ENCODE data around the gene CLCNKB. TPM values are rescaled to one million over a fixed set of nuclear protein-coding genes. Genes with fewer than 3 reads are reported as not detected.

CLCNKB gene
- 0.09 and 0.23 TPM in 2 replicates for total RNA-seq

DNA sequence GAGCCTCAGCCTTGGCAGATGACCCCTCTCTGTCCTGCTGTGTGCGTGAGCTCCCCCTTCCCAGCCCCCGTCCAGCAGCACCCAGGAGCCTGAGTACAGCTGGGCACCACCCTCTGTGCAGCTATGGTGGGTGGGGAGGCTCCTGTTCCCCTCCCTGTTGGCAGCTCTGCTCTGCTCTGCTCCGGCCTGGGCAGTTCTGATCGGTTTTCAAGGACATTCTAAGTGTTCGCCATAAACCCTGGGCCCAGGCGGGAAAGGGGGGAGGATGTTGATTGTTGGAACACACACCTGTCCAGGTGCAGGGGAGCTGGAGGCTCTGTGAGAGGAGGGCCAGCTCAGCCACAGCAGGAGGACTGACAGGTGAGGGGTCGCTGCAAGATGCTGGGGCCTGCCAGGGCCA lies at the start of gene CLCNKB:
TSS of gene CLCNKB (plus strand) at position 262 of the 400 bp plus-strand sequence. CDS start 711 bp downstream, outside the sequence.

DNA sequence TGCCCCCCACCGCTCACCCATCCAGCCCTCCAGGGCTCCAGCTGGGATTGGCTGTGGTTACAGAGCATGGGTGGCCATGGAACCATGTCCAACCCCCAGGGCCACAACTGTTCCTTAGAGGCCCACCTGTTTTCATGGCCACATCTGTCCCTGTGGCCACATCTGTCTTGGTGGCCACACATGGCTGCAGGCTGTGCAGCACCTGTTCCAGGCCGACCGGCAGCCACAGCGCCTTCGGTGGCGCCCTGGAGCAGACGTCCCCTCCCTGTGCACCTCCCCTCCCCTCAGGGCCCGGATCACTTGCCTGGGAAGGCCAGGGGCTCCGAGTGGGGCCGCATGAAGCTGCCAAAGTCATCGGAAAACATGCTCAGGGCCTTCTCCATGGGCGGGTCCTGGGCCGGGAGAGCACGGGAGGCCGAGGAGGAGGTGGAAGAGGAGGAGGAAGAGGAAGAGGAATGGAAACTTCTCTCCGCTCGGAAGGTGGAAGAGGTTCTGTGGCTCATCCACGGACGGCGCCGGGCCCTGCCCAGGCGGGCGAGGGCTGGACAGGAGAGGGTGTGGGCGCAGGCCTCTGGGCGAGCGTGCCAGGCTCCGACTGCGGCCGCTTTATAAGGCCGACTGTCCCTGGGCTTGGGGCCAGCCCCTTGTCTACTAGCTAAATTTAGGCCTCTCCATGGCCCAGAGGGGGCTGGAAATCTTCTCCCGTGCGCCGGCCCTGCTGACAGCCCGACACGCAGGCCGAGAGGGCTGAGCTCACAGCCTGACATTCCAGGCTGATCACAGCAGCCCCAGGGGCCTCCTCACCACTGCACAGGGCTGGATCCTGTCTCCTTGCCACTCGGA lies 25.9 kb upstream of the CLCNKB start, which contains the start of gene HSPB7:
TSS of gene HSPB7 (minus strand) at position 583 of the 843 bp plus-strand sequence. CDS start at position 503, 80 bp downstream.

DNA sequence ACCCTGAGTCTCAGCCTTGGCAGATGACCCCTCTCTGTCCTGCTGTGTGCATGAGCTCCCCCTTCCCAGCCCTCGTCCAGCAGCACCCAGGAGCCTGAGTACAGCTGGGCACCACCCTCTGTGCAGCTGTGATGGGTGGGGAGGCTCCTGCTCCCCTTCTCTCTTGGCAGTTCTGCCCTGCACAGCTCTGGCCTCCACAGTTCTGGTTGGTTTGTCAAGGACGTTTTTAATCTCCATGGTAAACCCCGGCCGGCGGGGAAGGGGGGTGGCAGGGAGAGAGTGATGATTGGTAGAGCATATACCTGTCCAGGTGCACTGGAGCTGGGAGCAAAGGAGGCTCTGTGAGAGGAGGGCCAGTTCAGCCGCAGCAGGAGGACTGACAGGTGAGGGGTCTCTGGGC lies 21.9 kb upstream of the CLCNKB start, which contains the start of gene CLCNKA:
TSS of gene CLCNKA (plus strand) at position 356 of the 400 bp plus-strand sequence. CDS start 584 bp downstream, outside the sequence.

DNA sequence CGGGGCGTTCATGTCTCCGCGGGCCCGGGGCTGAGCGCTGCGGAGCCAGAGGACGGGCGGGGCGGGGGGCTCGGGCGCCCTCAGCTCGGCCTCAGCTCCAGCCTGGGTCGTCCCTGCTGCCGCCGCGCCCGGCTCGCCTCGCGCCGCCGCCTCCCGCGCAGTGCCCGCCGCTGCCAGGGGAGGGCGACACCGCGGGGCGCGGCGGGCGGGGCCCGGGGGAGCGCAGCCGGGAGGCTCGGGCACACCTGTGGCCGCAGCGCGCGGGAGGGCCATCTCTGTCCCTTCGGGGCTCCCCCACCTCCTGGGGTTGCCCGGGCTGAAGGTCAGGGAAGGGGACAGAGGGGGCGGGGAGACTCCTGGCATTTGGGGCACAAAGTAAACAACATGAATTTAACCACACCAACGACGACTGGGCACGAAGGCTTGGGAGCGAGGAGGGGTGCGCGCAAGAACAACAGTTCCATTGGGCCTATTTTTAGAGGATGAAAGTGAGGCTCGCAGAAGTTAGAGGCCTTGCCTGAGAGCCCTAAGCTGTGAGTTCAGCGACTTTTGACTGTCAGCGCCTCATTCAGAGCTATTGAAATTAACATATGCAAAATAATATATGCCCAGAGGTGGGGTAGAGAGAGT lies 30.0 kb downstream of the CLCNKB start, which contains the start of gene FAM131C:
TSS of gene FAM131C (minus strand) at position 162 of the 630 bp plus-strand sequence. CDS start 209 bp downstream, outside the sequence.

Other genes starting within 250 kb of the CLCNKB start
- 0.82 and 1.2 TPM in 2 replicates for gene UQCRHL, start 236.1 kb upstream of the CLCNKB start, total RNA-seq
- 8.5 and 14.3 TPM in 2 replicates for gene SPEN, start 196.1 kb upstream of the CLCNKB start, total RNA-seq
- gene ZBTB17, start 67.7 kb upstream of the CLCNKB start, total RNA-seq: 12.7 and 32.2 TPM in 2 replicates
- gene SRARP, start 39.5 kb upstream of the CLCNKB start, total RNA-seq: not detected in 2 replicates
- gene HSPB7, start 25.7 kb upstream of the CLCNKB start, total RNA-seq: 2.0 and 22.6 TPM in 2 replicates
- under 0.01 TPM in 1 of 2 replicates, not detected in the other for gene CLCNKA, start 21.7 kb upstream of the CLCNKB start, total RNA-seq
- gene FAM131C, start 29.9 kb downstream of the CLCNKB start, total RNA-seq: 0.23 and 1.3 TPM in 2 replicates
- gene EPHA2, start 112.3 kb downstream of the CLCNKB start, total RNA-seq: 14.6 and 21.6 TPM in 2 replicates
- 6.6 and 8.6 TPM in 2 replicates for gene ARHGEF19, start 168.9 kb downstream of the CLCNKB start, total RNA-seq
- 3.6 and 6.8 TPM in 2 replicates for gene CPLANE2, start 193.4 kb downstream of the CLCNKB start, total RNA-seq